Osteocyte (in vitro differentiated cells): ENCODE results near the gene VWA1. TPM values are rescaled to one million over a fixed set of nuclear protein-coding genes. Genes with fewer than 3 reads are reported as not detected.

Experiments
- DNase-seq: peaks from one replicate; pipeline ENCODE4 v3.0.0; 2021; ENCODE audit warnings: mixed read lengths; ENCODE audit not compliant: unreplicated experiment; ENCODE audit errors: extremely low spot score
- H3K27ac Mint-ChIP-seq: one replicate; pipeline ENCODE4 v1.8.0; 2021; ENCODE audit warnings: mild to moderate bottlenecking, mixed read lengths; ENCODE audit not compliant: unreplicated experiment
- H3K27me3 Mint-ChIP-seq: one replicate; pipeline ENCODE4 v1.8.0; 2021; ENCODE audit warnings: mixed read lengths; ENCODE audit not compliant: unreplicated experiment
- H3K36me3 Mint-ChIP-seq: one replicate; pipeline ENCODE4 v1.8.0; 2021; ENCODE audit warnings: mixed read lengths; ENCODE audit not compliant: unreplicated experiment
- H3K4me1 Mint-ChIP-seq: one replicate; pipeline ENCODE4 v1.8.0; 2021; ENCODE audit warnings: mixed read lengths; ENCODE audit not compliant: unreplicated experiment
- H3K4me3 Mint-ChIP-seq: one replicate; pipeline ENCODE4 v1.8.0; 2021; ENCODE audit warnings: mild to moderate bottlenecking, moderate library complexity, mixed read lengths; ENCODE audit not compliant: unreplicated experiment
- H3K9me3 Mint-ChIP-seq: one replicate; pipeline ENCODE4 v1.8.0; 2021; ENCODE audit warnings: mixed read lengths; ENCODE audit not compliant: unreplicated experiment
- CTCF ChIP-seq: fragments of 200-600 bp; sonication (generic); IDR thresholded peaks from 2 replicates; pipeline ENCODE4 v1.5.0; 2021; ENCODE audit warnings: antibody characterized with exemption, mild to moderate bottlenecking, moderate library complexity
- total RNA-seq: library from RNA; stranded (reverse); gene quantifications from 2 replicates; pipeline ENCODE4 v1.2.1, GENCODE V29; 2021

Gene VWA1
- total RNA-seq, 1 donor from 2014 or later = 17.5 TPM

- Mint-ChIP-seq H3K27me3 (no peaks in the 10 kb centered on the region), H3K9me3 (no peaks in the 10 kb centered on the region), H3K36me3 (peaks cover 39% of the 10 kb centered on the region), H3K4me3 (no peak overlapping the region), H3K27ac (no peak overlapping the region), H3K4me1 (peaks cover 12% of the 10 kb centered on the region)
- DNase-seq = no peak
- no peak for TF ChIP-seq CTCF
Measured at GRCh38 chr1:1395166-1395565, 40.3 kb upstream of the VWA1 start.

- TF ChIP-seq CTCF = no peak
- Mint-ChIP-seq H3K27me3 (no peaks in the 10 kb centered on the region), H3K4me3 (peak overlapping the region; percentile 85), H3K4me1 (peaks cover 29% of the 10 kb centered on the region), H3K27ac (peak overlapping the region; percentile 83), H3K36me3 (peaks cover 28% of the 10 kb centered on the region), H3K9me3 (no peaks in the 10 kb centered on the region)
- no peak for DNase-seq
Measured at GRCh38 chr1:1397839-1398523, 37.5 kb upstream of the VWA1 start.

GRCh38 chr1:1398677-1399186 lies 36.8 kb upstream of the VWA1 start:
- H3K4me3 Mint-ChIP-seq = peak overlapping the region; percentile 85
- peaks cover 33% of the 10 kb centered on the region for H3K36me3 Mint-ChIP-seq
- no peaks in the 10 kb centered on the region for H3K9me3 Mint-ChIP-seq
- peak overlapping the region; percentile 83 for H3K27ac Mint-ChIP-seq
- TF ChIP-seq CTCF = no peak
- no peak for DNase-seq
- H3K27me3 Mint-ChIP-seq = no peaks in the 10 kb centered on the region
- peaks cover 29% of the 10 kb centered on the region for H3K4me1 Mint-ChIP-seq

- Mint-ChIP-seq H3K36me3 (peaks cover 31% of the 10 kb centered on the region), H3K4me3 (peak within 1 kb of the TSS; percentile 85), H3K4me1 (peaks cover 29% of the 10 kb centered on the region), H3K27ac (peak within 1 kb of the TSS; percentile 84), H3K27me3 (no peaks in the 10 kb centered on the region), H3K9me3 (no peaks in the 10 kb centered on the region)
- TF ChIP-seq CTCF = peak; percentile 58
- peak; percentile 100 for DNase-seq
Measured at GRCh38 chr1:1399187-1399871, 36.2 kb upstream of the VWA1 start, which contains the start of gene CCNL2. TSS of gene CCNL2 (minus strand) at chr1:1399335. CDS start at chr1:1399306, 29 bp downstream.
